ENCODE results near the gene EMC8. TPM values are rescaled to one million over a fixed set of nuclear protein-coding genes. Genes with fewer than 3 reads are reported as not detected.

EMC8 gene
- polyA plus RNA-seq, 1 donor (not counting 4 experiments of a cell fraction or from before 2014, with no cell fraction given) = 38.5 TPM

GRCh38 chr16:85820604-85821372 lies 21.4 kb upstream of the EMC8 start:
- Histone ChIP-seq H3K9me3 (ENCODE audit: control insufficient read depth, low read depth, low read length) (peaks cover 2% of the 10 kb centered on the region), H3K27ac (ENCODE audit: control insufficient read depth, insufficient read depth, low read length) (no peak overlapping the region), H3K36me3 (ENCODE audit: control insufficient read depth in 2 of 2, extremely low read depth in 1 of 2, insufficient read depth in 2 of 2, low read length in 2 of 2) (no peaks in the 10 kb centered on the region), H3K9me1 (ENCODE audit: control insufficient read depth, extremely low read depth, insufficient read depth, low read length) (no peaks in the 10 kb centered on the region), H3K4me3 (ENCODE audit: control insufficient read depth in 2 of 3, extremely low read depth in 1 of 3, insufficient read depth in 2 of 3, low read depth in 1 of 3, low read length in 3 of 3) (no peak overlapping the region), H4K20me1 (ENCODE audit: control insufficient read depth, extremely low read depth, insufficient read depth, low read length) (no peaks in the 10 kb centered on the region), H3K79me2 (ENCODE audit: control insufficient read depth, insufficient read depth, low read length) (no peaks in the 10 kb centered on the region), H3K9ac (ENCODE audit: control insufficient read depth, extremely low read depth, insufficient read depth, low read length) (no peak overlapping the region), H3K4me2 (ENCODE audit: control insufficient read depth, extremely low read depth, insufficient read depth, low read depth, low read length) (no peak overlapping the region), H3K4me1 (ENCODE audit: control insufficient read depth, extremely low read depth, insufficient read depth, low read length) (no peaks in the 10 kb centered on the region), H2AFZ (ENCODE audit: control insufficient read depth, low read length) (no peak overlapping the region), H3K27me3 (ENCODE audit: control insufficient read depth, extremely low read depth, insufficient read depth, low read length) (peaks cover 9% of the 10 kb centered on the region)
- dilution Hi-C loops (cut with MboI; ENCODE audit: extremely low pct_ligation_motif_present, low sequenced_read_pairs) = no loop called here
- FAIRE-seq = no peak
- DNase-seq (ENCODE audit: low read depth, low spot score) = no peak
- TF ChIP-seq, protein P1, sequence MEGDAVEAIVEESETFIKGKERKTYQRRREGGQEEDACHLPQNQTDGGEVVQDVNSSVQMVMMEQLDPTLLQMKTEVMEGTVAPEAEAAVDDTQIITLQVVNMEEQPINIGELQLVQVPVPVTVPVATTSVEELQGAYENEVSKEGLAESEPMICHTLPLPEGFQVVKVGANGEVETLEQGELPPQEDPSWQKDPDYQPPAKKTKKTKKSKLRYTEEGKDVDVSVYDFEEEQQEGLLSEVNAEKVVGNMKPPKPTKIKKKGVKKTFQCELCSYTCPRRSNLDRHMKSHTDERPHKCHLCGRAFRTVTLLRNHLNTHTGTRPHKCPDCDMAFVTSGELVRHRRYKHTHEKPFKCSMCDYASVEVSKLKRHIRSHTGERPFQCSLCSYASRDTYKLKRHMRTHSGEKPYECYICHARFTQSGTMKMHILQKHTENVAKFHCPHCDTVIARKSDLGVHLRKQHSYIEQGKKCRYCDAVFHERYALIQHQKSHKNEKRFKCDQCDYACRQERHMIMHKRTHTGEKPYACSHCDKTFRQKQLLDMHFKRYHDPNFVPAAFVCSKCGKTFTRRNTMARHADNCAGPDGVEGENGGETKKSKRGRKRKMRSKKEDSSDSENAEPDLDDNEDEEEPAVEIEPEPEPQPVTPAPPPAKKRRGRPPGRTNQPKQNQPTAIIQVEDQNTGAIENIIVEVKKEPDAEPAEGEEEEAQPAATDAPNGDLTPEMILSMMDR (optimal IDR thresholded peaks at IDR 0.05 in 1 of 3, IDR thresholded peaks at IDR 0.05 in 1 of 3, conservative IDR thresholded peaks at IDR 0.05 in 1 of 3; ENCODE audit: extremely low read depth in 1 of 3, insufficient read depth in 2 of 3, low read length in 3 of 3) = no peak
- no peak for TF ChIP-seq EZH2 (IDR thresholded peaks at IDR 0.05; ENCODE audit: low read length)

- H3K9ac ChIP-seq (ENCODE audit: control insufficient read depth, extremely low read depth, insufficient read depth, low read length) = no peak overlapping the region
- H3K4me3 ChIP-seq (ENCODE audit: control insufficient read depth in 2 of 3, extremely low read depth in 1 of 3, insufficient read depth in 2 of 3, low read depth in 1 of 3, low read length in 3 of 3) = no peak overlapping the region
- peaks cover 2% of the 10 kb centered on the region for H3K9me3 ChIP-seq (ENCODE audit: control insufficient read depth, low read depth, low read length)
- H3K27me3 ChIP-seq (ENCODE audit: control insufficient read depth, extremely low read depth, insufficient read depth, low read length) = peaks cover 9% of the 10 kb centered on the region
- H3K4me1 ChIP-seq (ENCODE audit: control insufficient read depth, extremely low read depth, insufficient read depth, low read length) = no peaks in the 10 kb centered on the region
- H3K4me2 ChIP-seq (ENCODE audit: control insufficient read depth, extremely low read depth, insufficient read depth, low read depth, low read length) = no peak overlapping the region
- no peaks in the 10 kb centered on the region for H3K9me1 ChIP-seq (ENCODE audit: control insufficient read depth, extremely low read depth, insufficient read depth, low read length)
- no peaks in the 10 kb centered on the region for H3K79me2 ChIP-seq (ENCODE audit: control insufficient read depth, insufficient read depth, low read length)
- H3K27ac ChIP-seq (ENCODE audit: control insufficient read depth, insufficient read depth, low read length) = no peak overlapping the region
- FAIRE-seq (no peak), DNase-seq (ENCODE audit: low read depth, low spot score) (no peak)
- no peak overlapping the region for H2AFZ ChIP-seq (ENCODE audit: control insufficient read depth, low read length)
- TF ChIP-seq EZH2 (IDR thresholded peaks at IDR 0.05; ENCODE audit: low read length) = no peak
- dilution Hi-C loops (cut with MboI; ENCODE audit: extremely low pct_ligation_motif_present, low sequenced_read_pairs) = no loop called here
- no peaks in the 10 kb centered on the region for H4K20me1 ChIP-seq (ENCODE audit: control insufficient read depth, extremely low read depth, insufficient read depth, low read length)
- no peaks in the 10 kb centered on the region for H3K36me3 ChIP-seq (ENCODE audit: control insufficient read depth in 2 of 2, extremely low read depth in 1 of 2, insufficient read depth in 2 of 2, low read length in 2 of 2)
These were observed 20.4 kb upstream of the EMC8 start for GRCh38 chr16:85819771-85820170.
